Mucosa of gallbladder (tissue), 1 donor: ENCODE measurements around the gene AGRN. TPM values are rescaled to one million over a fixed set of nuclear protein-coding genes. Genes with fewer than 3 reads are reported as not detected.
"Not testable (repeated sequence)": the region's sequence is repeated elsewhere in the genome, so short reads cannot be mapped to it uniquely, and the experiment has no call there.

ENCODE experiments used
- DNase-seq: peaks from one replicate; pipeline ENCODE4 v3.0.0-alpha.2; 2020; ENCODE audit warnings: low spot score
- total RNA-seq: library from RNA; stranded (reverse); gene quantifications from one replicate; pipeline ENCODE4 v1.2.1, GENCODE V29; 2021
- donor health status: DM: no; HTN: no; CAD: no.

AGRN gene
- 311 TPM for total RNA-seq

GRCh38 chr1:1020000-1020404 is at the start of gene AGRN:
AGRN (plus strand) TSS chr1:1020120; CDS start chr1:1020173, 53 bp downstream.
- DNase-seq = no peak

- no peak for DNase-seq
These were observed 49.5 kb upstream of the AGRN start for GRCh38 chr1:970242-970972.

- DNase-seq = no peak
These were observed 48.8 kb upstream of the AGRN start for GRCh38 chr1:970973-971730.

GRCh38 chr1:971751-972506 is 48.0 kb upstream of the AGRN start:
- no peak for DNase-seq

GRCh38 chr1:972726-973458 is 47.0 kb upstream of the AGRN start:
- no peak for DNase-seq

- DNase-seq = no peak
These were observed 46.2 kb upstream of the AGRN start for GRCh38 chr1:973459-974292.

GRCh38 chr1:974293-974640 is 45.7 kb upstream of the AGRN start:
- no peak for DNase-seq

- no peak for DNase-seq
These were observed 45.1 kb upstream of the AGRN start for GRCh38 chr1:974687-975328.

- DNase-seq = no peak
These were observed 44.6 kb upstream of the AGRN start for GRCh38 chr1:975365-975764.

- DNase-seq = peak; percentile 69
These were observed 43.8 kb upstream of the AGRN start for GRCh38 chr1:975896-976683.

- not testable (repeated sequence) for DNase-seq
These were observed 43.1 kb upstream of the AGRN start for GRCh38 chr1:976791-977190.

- no peak for DNase-seq
These were observed 41.7 kb upstream of the AGRN start for GRCh38 chr1:978069-978834.

GRCh38 chr1:978835-979743 is 40.8 kb upstream of the AGRN start:
- DNase-seq = no peak

- no peak for DNase-seq
These were observed 40.2 kb upstream of the AGRN start for GRCh38 chr1:979744-980072.

GRCh38 chr1:980137-980571 is 39.8 kb upstream of the AGRN start:
- no peak for DNase-seq

- DNase-seq = no peak
These were observed 39.1 kb upstream of the AGRN start for GRCh38 chr1:980602-981395.

GRCh38 chr1:981491-981954 is 38.4 kb upstream of the AGRN start:
- DNase-seq = no peak
